HG02623 (cell line): ENCODE results near the gene MCTP1.

Experiments
- ATAC-seq: cut with Tn5 transposase; IDR thresholded peaks from one replicate; pipeline ENCODE4 v1.9.1; 2021; ENCODE audit warnings: moderate library complexity; ENCODE audit not compliant: unreplicated experiment

MCTP1 gene

DNA sequence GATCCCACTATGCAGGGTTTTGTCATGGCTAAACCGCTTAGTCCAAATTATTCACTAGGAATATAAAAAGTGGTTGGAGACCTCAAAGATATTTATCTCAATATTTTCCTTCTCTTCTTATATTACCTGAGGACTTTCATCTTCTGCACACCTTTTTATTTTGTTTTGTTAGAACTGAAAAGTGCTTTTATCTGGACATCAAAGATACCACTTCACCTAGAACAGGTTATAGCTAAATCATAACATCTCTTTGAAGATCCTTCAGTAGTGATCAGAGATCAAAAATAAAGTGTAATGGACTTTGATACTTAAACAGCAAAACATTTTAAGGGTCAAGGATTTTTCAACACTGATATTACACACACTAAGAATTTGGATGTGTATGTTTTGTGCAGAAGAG is 160.2 kb downstream of the MCTP1 start:
- no peak for ATAC-seq

DNA sequence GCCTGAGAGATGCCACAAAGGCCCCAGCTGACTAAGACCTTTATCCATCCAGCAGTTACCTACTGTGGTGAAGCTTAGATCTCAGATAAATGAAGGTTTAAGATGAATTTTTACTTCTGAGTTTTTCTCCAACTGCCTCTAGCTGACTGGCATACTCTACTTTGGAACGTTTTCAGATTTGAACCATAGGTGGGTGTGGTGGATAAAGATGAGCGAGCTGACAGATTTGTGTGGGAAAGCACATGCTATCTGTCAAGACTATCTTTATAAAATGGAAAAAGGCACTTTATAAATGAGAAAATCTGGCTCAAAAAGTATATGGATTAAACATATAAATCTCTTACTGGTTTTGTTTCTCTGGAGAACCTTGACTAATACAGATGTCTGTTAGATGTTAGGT is 160.8 kb downstream of the MCTP1 start:
- no peak for ATAC-seq

DNA sequence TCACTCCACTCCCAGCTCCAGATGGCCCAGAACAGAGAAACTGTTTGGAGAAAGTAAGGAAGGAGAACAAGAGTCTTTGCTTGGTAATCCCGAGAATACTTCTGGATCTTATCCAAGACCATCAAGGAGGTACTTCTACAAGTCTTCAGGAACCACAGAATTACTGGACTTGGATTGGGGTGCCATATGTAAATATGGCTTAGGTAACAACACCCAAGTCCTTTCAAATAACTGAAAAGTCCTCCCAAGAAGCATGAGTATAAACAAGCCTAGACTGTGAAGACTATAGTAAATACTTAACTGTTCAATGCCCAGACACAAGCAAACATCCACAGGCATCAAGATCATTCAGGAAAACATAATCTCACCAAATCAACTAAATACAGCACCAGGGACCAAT is 170.0 kb downstream of the MCTP1 start:
- no peak for ATAC-seq

DNA sequence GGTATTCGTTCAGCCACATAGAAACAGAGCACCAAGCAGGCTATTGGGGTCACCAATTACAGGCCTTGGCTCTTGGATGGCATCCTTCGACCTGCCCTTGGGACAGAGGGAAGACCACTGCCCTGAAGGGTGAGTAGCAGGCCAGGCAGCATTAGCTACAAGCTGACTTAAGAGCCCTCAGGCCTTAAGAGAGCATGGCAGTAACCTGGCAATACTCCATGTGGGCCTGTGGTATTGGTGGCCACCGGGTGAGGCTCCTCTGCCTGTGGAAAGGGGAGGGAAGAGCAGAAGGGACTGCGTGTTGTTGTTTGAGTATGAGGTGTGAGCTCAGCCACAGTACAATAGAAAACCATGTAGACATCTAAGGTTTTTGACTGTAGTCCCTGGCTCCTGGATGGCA is 170.6 kb downstream of the MCTP1 start:
- no peak for ATAC-seq

DNA sequence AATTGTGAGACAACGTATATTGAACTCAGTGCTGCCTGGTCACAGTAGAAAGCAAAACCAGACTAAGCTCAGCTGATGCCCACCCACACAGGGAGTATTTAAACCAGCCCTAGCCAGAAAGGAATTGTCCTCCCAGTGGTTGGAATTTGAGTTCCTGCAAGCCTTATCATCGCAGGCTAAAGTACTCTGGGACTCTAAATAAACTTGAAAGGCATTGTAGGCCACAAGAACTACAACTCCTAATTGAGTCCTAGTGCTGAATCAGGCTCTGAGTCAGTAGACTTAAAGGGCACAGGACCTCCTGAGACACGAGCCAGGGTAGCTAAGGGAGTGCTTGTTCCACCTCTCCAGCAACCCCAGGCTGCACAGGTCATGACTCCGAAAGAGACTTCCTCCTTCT is 171.4 kb downstream of the MCTP1 start:
- ATAC-seq, result no peak

DNA sequence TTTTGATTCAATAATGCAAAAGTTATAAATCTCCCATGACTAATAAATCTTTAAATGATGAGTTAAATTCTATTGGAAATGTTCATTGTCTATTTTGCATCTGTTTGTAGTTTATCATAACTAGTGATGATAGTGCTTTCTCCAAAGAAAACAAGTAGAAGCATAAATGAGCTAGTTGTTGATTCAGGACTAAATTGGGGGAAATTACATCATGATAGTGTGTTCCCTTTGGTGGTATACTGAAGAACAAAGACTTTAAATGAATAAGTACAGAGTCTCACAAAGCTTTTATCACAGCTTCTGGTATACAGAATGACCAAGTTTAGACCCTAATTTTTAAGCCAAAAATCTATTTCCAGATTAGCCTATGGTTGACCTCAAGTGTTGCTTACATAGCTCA is 173.8 kb downstream of the MCTP1 start:
- ATAC-seq, result no peak

DNA sequence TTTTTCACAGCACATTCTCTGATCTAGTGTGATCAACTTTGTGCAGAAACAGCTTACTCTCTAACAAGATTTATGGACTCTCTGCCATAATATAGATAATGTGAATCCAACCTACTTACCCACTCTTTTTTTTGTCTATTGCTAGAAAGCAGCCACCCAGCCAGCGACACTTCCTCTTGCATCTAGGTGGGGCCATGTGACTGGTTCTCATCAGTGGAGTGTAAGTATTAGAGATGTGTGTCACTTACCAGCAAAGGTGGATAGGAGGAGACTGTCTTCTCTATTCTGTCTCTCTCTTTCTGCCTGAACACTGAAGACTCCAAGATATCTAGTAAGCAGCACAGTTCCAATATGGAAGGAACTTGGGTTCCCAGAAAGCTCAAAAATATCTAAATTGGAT is 174.8 kb downstream of the MCTP1 start:
- ATAC-seq, result peak; percentile 50

DNA sequence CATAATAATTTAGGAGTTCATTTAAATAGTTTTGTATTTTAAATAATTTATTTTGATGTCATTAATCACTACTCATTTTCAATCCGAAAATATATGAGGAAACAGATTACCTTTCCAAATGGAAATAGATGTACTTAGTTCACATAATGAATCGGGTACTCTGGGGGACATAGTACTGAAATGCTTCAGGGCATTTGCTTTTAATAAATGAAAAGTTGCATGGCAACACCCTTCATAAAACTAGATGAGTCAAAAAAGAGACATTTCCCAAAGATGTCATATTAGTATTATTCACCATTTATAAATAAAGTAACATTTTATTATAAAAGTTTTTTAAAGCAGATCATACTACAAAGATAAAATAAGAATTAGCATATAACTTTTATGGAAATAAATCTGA is 177.8 kb downstream of the MCTP1 start:
- no peak for ATAC-seq

DNA sequence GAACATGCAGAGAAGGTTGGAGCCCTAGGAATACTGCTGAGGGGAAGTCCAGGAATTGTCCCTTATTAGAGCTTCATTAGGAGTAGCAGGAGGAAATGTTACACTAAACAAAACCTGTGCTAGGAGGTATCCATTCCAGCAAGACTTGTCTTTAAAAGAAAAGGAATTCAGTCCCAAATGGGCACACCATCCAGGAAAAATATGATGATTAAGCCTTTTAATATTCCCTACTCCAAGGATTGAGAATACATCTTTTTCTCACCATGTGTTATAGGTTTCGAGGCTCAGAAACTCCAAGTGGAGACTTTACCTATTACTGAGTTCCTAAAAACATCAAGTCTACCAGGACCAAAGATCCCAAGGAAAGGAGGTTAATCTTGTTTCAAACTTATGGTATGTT is 179.3 kb downstream of the MCTP1 start:
- ATAC-seq, result no peak

DNA sequence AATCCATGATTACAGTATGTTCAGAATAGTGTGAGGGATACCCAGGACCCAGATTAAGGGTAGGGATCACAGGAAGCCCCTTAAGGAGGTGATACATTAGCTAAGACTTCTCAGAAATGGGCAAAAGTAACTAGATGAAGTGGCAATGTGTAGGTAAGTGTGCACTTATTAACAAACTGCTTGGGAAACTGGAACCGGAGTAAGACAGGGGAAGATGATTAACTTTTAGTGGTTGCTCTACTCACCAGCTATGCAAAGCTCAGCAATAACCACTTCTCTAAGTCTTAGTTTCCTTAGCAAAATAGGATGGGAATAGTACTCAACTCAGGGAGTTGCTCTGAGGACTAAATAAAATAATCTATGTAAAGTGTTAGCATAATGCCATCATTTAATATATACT is 182.2 kb downstream of the MCTP1 start:
- ATAC-seq, result peak; percentile 94

DNA sequence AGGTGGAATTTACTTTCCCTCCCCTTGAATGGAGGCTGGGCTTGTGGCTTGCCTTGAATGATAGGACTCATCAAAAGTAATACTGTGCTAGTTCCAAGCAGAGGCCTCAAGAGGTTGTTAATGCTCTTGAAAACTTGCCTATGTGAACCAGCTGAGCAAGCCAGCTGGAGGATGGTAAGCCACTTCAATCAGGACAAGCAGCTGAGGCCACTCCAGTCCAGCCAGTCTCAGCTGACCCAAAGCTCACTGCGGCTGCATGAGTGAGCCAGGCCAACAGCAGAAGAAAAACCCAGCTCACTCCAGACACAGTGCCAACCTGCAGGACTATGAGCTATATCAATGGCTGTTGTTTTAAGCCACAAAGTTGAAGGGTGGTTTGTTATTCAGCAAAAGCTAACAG is 182.8 kb downstream of the MCTP1 start:
- no peak for ATAC-seq

DNA sequence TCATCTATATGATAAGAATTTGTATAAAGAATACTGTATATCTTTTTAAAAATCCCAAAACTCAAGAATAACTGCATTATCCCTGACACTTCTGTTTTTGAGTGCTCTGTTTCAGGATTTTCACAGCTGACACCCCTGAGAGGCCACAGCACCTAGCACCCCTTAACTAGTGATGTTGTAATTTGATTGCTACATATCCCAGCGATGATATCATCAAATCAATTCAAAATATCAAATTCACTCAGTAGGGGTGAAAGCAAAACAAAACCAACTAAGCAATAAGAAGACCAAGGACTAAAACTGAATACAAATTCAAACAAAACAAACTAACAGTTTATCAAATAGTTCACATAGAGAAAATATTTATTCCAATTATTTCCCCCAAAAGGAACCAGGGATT is 184.3 kb downstream of the MCTP1 start:
- ATAC-seq, result no peak

DNA sequence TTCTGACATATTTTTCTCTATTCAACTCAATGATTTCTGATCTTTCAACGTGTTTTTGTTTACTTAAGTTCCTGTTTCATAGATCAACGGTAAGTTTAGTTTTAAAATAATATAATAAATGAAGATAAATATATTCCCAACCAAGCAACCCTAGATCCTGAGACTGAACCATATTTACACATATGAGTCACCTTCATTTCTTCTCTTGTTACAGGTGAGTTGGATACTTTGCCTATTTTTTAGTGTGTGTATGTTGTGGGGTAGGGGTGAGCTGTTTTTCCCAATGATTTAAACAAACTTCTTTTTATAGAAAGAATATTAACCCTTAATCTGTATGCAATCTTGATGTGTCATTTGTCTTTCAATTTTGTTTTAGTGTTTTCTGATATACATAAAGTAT is 186.9 kb downstream of the MCTP1 start:
- ATAC-seq, result no peak

DNA sequence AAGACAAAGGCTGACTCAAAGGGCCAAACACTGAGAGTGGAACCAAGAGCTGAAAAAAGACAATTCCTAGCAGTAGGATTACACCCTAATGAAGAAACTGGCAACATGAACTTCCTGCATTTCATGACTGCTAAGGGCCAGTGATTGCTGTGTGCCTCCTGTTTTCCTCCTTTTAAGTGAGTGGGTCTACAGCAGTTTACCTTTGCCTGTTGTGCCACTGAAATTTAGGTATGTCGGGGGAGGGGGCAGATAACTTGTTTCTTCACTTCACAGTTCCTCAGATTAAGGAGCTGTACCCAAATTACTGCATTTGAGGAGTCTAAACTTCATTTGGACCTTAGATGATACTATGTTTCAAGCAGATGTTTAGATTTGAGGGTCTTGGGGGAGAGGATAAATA is 191.7 kb downstream of the MCTP1 start:
- ATAC-seq, result no peak

DNA sequence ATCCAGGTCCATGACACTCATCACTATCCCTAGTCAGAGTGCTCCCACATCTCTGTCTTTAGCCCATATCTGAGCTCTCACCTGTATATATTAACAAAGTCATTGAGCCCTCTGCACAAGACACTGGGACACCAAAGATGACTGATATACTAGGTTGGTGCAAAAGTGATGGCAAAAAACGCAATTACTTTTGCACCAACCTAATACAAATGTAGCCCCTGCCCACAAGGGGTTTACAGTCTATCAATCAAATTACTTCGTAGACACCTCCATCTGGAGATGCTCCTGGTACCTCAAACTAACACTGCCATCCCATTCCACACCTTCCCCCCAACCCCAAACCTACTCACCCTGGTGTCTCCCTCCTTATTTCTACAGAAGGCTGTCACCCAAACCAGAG is 194.1 kb downstream of the MCTP1 start:
- ATAC-seq, result no peak

DNA sequence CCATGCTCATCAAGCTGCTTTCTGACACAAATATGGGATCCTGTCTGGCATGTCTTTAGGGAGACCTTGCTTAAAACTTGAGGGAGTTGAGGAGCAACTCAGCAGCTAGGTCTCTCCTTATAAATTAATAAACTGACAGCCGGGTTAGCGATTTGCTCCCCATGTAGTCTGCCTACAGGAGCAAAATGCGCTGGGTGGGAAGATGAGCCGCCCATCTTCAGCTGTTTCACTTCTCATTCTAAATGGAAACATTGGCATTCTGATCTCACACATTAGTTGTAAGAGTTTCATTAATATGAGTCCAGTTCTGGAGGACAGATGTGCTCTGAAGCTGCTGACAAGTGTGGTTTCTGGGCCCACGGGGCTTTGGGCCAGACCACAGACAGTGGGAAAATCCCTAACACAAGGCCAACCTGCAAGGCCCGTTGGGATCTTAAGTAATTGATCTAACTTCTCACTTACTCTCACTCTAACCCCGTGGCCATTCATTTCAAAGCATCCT is 197.0 kb downstream of the MCTP1 start:
- peak; percentile 81 for ATAC-seq

DNA sequence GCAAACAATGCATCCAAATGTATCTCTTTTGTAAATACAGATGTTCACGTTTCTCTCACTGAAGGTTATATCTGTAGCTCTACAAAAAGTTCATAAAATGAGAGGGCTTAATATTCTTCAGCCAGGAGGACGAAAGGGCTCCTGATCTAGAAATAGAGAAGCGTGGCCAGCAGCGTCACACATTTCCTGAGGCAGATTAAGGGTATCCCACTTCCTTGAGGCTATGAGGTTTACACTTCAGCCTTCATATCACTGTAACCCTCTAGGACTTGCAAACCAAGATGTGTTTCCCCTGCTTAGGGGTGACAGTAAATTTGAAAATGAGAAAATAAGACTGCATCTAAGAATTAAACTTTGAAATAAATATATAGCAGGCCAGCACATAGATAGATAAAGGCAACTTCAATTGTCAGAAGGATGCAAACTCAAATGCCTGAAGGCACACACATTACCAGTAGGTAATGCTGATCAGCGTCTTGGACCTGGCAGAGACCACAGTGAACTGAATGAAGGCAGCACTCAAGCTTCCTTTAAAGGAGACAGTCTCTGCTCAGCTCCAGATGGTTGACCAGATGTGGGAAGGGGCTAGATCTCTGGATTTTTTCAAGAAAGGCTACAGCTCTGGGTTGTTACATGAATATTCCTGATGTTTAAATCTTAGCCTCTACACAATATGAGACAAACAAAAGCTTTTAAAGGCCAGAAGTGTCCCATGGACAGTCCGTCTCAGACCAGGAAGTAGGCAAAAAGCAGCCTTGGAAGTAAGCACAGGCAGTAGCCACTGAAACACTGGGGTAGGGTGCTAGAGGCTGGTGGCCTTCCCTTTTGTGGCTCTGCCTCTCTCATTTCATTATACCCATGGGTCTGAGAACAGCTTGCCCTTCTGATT is 197.7 kb downstream of the MCTP1 start:
- peak; percentile 36 for ATAC-seq

DNA sequence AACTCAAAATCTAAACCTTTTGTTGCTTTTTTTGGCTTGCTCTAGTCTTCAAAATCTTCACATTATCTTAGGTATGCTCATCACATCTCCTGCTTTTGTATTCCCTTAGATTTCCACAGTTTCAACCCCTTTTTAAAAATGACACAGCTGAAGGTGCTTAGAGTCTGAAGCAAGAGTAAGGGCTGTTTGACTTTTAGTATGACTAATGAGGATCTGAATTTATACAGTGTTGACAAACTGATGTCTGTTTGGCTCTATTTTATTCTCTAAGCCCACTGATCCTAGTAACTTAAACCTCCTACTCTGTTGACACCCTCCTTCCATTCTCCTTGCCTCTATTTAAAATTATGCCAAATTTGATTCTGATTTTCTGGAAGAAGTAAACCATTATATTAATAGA is 200.1 kb downstream of the MCTP1 start:
- ATAC-seq, result no peak

DNA sequence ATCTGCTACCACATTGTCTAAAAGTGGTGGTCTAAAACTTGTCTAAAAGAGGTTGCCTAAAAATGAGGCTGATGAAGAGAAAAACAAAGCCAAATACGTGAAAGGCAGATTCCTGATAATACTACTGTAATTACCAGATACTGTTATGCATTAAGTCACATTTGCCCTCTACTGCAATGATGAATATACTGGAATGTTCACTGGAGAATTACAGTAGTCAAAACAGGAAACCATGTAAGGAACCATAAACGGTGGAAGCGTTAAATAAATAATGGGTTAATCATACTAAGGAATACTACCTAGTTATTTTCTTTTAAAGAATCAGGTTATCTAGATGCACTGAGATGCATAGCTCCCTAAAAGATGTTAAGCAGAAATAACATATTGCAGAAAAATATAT is 201.3 kb downstream of the MCTP1 start:
- ATAC-seq, result no peak

DNA sequence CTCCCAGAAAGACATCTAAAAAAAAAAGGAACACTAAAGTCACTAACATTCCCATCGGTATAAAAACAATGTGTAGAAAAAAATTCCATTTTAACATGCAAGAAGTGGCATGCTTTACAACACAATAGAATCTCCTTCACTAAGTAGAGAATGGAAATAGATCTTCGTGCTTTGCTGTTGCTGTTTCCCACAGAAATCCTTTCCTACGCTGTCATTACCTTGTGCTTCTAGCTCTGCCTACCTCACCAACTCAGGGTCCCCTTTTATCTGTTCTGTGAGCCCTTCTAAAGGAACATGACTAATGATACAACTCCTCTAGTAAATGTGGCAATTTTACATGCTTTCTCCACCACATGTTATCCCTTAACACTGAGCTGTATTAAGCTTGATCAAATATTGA is 202.9 kb downstream of the MCTP1 start:
- no peak for ATAC-seq

DNA sequence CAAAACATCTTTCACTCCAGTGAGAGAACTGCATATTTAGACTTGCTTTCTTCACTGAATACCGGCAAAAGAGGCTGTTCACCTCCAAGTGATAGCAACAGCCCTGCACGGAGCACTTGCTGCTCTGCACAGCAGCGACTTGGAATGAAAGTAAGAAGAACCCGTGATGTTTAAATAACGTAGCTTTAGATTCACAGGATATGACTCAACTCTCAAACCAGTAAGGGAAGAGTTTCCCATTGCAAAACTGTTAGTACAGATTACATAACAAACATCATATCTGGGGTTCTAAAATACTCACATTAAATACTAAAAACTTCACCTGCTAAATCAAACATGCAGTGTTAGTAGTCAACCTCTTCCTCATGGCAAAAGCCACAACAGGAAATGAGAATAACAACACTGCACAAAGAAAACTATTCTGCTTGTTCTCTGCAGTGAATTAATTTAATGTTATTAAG is 203.4 kb downstream of the MCTP1 start:
- ATAC-seq, result peak; percentile 88

DNA sequence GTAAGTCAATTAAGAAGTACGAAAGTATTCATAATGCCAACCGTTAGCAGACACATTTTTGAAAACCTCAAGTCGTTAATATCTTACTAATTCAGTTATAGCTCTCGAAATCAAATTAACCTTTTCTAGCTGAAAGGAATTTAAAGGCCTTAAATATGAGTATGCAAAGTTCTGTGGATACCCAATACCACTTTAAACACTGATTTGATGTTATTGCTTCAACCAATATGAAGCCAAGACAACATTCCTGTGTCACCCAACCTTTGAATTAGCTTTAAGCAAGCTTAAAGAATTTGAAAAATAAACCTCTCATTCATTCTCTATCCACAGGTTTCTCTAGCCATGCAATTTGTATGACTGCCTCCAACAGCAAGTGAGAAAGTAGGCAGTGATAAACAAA is 204.5 kb downstream of the MCTP1 start:
- ATAC-seq, result no peak

DNA sequence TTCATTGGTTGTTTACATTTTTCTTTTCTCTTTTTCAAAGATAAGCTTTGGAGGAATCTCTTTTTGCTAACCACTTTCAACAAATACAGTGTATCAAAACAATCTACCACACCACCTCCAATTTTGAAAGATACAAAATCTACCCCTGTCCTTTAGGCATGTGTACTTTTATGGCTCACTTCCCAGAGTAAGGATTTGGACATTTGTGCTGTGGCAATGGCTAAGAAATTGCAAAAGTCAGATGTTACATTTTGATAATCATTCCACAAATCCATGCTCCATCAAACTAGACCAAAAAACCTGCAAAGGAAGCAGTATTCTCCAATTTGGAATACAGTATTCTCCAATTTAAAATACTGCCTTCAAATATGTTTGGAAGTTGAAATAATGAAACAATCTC is 204.9 kb downstream of the MCTP1 start:
- no peak for ATAC-seq
